ENCODE results near the gene MTERF4.

DNA sequence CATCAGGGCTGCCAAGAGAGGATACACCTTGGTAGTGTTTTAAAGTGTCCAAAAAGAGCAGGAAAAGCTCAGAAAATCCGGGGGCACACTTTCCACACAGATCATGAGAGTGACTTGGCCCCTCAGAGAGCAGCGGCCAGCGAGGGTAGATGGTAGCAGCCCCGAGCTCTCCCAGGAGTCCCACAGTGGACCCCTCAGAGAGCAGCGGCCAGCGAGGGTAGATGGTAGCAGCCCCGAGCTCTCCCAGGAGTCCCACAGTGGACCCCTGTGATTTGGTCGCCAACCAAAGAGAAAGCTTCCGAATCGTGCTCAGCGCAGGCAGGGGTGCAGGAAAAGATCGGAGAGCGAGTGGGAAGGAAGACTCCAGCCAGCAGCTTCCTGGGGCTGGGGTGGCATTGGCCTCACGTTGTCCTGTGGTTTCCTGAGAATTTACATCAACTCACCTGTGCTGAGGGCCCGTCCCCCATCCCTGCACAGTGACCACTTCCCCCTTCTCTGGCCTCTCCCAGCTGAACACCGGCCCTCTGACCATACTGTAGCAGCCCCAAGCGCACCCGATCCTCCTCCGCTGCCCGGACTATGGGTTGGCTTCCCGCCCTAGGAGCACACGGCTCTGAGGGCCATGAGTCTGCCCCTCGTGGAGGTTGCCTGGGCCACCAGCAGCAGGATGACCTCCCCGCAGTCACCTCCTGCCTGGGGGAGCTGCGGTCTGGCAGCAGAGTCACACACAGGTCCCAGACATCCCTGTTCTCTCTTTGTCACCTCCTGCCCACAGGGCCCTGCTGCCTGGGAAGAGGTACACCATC, 33.7 kb downstream of the MTERF4 start:
- TF ChIP-seq, protein P1, sequence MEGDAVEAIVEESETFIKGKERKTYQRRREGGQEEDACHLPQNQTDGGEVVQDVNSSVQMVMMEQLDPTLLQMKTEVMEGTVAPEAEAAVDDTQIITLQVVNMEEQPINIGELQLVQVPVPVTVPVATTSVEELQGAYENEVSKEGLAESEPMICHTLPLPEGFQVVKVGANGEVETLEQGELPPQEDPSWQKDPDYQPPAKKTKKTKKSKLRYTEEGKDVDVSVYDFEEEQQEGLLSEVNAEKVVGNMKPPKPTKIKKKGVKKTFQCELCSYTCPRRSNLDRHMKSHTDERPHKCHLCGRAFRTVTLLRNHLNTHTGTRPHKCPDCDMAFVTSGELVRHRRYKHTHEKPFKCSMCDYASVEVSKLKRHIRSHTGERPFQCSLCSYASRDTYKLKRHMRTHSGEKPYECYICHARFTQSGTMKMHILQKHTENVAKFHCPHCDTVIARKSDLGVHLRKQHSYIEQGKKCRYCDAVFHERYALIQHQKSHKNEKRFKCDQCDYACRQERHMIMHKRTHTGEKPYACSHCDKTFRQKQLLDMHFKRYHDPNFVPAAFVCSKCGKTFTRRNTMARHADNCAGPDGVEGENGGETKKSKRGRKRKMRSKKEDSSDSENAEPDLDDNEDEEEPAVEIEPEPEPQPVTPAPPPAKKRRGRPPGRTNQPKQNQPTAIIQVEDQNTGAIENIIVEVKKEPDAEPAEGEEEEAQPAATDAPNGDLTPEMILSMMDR (IDR thresholded peaks at IDR 0.05): no peak
- TF ChIP-seq POLR2A (IDR thresholded peaks at IDR 0.05): no peak

Data from uterus (tissue), 2 donors.